Measurements from ENCODE around the gene OR51A2. TPM values are rescaled to one million over a fixed set of nuclear protein-coding genes. Genes with fewer than 3 reads are reported as not detected.
"Not testable (repeated sequence)": the region's sequence is repeated elsewhere in the genome, so short reads cannot be mapped to it uniquely, and the experiment has no call there.

The OR51A2 gene, protein sequence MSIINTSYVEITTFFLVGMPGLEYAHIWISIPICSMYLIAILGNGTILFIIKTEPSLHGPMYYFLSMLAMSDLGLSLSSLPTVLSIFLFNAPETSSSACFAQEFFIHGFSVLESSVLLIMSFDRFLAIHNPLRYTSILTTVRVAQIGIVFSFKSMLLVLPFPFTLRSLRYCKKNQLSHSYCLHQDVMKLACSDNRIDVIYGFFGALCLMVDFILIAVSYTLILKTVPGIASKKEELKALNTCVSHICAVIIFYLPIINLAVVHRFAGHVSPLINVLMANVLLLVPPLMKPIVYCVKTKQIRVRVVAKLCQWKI
- not detected for polyA plus RNA-seq (2013)

DNA sequence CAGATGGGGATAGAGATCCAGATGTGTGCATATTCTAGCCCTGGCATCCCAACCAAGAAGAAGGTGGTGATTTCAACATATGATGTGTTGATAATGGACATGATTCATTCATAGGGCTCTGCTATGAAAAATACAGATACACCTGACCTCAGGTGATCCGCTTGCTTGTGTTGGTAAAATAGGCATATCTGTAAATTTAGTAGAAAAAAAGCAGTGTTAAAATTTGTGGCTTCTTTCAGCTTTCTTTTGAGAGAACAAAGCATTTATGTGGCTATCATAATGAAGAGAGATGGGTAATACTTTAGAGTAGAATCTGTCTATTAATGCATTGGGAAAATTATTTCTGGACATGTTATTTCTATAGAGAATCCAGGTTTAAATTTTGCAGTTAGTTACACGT is at the start of gene OR51A2:
Gene OR51A2 (minus strand): TSS at position 101 of the 400 bp plus-strand sequence. CDS start 0 bp downstream, at position 101.
- H3K4me1 ChIP-seq (ENCODE audit: control extremely low read depth in 1 of 4, control insufficient read depth in 4 of 4, insufficient read depth in 4 of 4, low read length in 3 of 4); DNase-seq; H3K4me3 ChIP-seq (ENCODE audit: control insufficient read depth in 1 of 7, extremely low read depth in 1 of 7, insufficient read depth in 4 of 7, low read depth in 2 of 7, low read length in 6 of 7); H3K36me3 ChIP-seq (ENCODE audit: control insufficient read depth in 4 of 4, insufficient read depth in 4 of 4, low read length in 3 of 4); CTCF ChIA-PET; H3K27me3 ChIP-seq (replicated peaks in 2 of 5; ENCODE audit: control insufficient read depth in 4 of 5, insufficient read depth in 5 of 5, low read length in 4 of 5); H3K27ac ChIP-seq (ENCODE audit: insufficient read depth in 1 of 2, low read depth in 1 of 2, low read length in 2 of 2, poor library complexity in 1 of 2, severe bottlenecking in 2 of 2); POLR2A ChIA-PET; H3K9me3 ChIP-seq (ENCODE audit: control extremely low read depth in 1 of 5, control insufficient read depth in 4 of 5, insufficient read depth in 2 of 5, low read depth in 1 of 5, low read length in 4 of 5): not testable (repeated sequence)
- 70% methylated on average over 2 of the region's 2 CpGs for WGBS (ENCODE audit: insufficient coverage)

DNA sequence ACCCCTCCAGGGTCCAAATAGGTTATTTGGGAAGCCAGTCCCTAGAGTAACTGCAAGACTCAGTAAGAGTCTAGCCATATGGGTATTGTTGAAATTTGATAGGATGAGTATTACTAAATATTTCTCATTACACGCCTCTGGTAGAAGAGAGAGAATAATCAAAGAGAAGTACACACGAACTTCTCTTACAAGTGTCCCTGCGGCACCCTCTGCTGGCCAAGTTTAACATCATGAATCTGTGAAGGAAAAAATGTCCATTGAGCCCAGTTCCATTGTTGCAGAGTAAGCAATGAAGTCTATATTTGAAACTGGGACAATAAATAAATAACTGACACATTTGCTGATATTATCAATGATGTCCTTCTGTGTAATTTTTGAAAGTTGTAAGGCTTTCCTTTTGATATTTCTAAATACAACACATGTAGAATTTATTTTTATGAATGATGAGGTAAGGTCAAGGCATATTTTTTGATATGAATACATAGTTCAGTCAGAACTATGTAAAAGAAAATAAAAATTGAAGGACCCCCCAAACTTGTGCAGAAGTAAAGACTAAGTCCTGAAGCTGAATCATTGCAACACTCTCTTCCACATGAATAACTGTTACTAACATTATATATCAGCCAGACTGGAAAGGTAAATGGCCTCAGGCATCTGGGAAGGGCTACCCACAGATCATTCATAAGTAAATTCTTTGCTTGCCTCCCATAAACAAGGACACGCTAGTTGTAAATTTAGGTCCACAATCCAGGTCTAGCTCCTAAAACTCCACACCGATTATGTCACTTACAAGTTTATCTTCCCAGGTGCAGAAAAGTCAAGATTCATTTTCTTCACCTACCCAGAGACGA is 49.1 kb upstream of the OR51A2 start:
- CTCF ChIA-PET, result interaction anchor here (0.7 to 1.9 kb wide), 3 partner anchors 13 to 368 kb away, joined by 3 to 6 read pairs (median 5); partner anchors contain the start of gene OR51D1

DNA sequence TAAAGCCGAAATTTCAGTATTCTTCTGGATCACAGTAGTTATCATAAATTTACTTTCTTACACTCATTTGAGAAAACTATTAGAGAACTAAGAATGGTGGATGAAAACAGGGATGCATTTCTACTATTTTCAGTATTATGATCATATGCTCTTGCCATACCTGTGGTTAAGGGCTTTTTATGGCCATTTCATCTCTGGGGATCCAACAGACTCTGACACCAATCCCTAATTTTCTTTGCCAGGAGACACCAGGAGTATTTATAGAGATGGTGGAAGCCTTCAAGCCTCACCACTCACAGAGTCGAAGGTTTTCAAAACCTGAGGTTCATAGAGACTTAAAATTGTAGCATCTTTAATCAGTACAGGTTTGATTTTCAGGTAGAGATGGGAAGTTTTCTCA is 39.0 kb upstream of the OR51A2 start, which contains the start of gene OR51L1:
Gene OR51L1 (plus strand): TSS at position 301 of the 400 bp plus-strand sequence. CDS start 4,132 bp downstream, outside the sequence.
- CTCF ChIA-PET, result no interaction called here

More for the DNA sequence above, 49.1 kb upstream of the OR51A2 start:
- POLR2A ChIA-PET, result no interaction called here
- Histone ChIP-seq H3K27me3 (replicated peaks in 2 of 5; ENCODE audit: control insufficient read depth in 4 of 5, insufficient read depth in 5 of 5, low read length in 4 of 5) (peaks cover 0 to 12% (median 5%) of the 10 kb centered on the region in 5 experiments), H3K27ac (ENCODE audit: insufficient read depth in 1 of 2, low read depth in 1 of 2, low read length in 2 of 2, poor library complexity in 1 of 2, severe bottlenecking in 2 of 2) (no peak overlapping the region), H3K4me1 (ENCODE audit: control extremely low read depth in 1 of 4, control insufficient read depth in 4 of 4, insufficient read depth in 4 of 4, low read length in 3 of 4) (no peaks in the 10 kb centered on the region), H3K4me3 (ENCODE audit: control insufficient read depth in 1 of 7, extremely low read depth in 1 of 7, insufficient read depth in 4 of 7, low read depth in 2 of 7, low read length in 6 of 7) (no peak overlapping the region), H3K9me3 (ENCODE audit: control extremely low read depth in 1 of 5, control insufficient read depth in 4 of 5, insufficient read depth in 2 of 5, low read depth in 1 of 5, low read length in 4 of 5) (no peaks in the 10 kb centered on the region), H3K36me3 (ENCODE audit: control insufficient read depth in 4 of 4, insufficient read depth in 4 of 4, low read length in 3 of 4) (no peaks in the 10 kb centered on the region)
- WGBS (ENCODE audit: insufficient coverage), result 70% methylated on average over 4 of the region's 6 CpGs
- peak; percentile 51 to 71 (median 64) for DNase-seq

DNA sequence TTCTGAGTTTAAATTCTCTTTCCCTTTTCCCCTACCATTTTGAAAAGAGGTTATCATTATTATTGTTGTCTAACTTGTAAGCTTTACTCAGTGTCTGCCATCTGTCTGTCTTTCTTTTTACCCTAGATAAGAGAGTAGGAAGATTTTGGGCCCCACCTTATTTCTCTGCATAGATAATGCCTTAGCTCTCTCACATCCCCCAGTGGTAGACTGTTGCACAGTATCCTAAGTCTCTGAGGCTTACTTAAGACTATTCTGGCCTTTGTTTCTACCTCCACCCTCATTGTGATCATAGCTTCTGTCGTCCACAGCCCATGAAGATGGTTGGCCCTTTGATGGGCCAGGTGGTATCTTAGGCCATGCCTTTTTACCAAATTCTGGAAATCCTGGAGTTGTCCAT is 35.5 kb upstream of the OR51A2 start:
- CTCF ChIA-PET, result interaction anchor here (1.2 to 1.5 kb wide), 2 partner anchors 10 to 13 kb away, joined by 3 to 5 read pairs; no protein-coding TSS in a partner anchor
- no peak overlapping the region for H3K4me3 ChIP-seq (ENCODE audit: control insufficient read depth in 1 of 7, extremely low read depth in 1 of 7, insufficient read depth in 4 of 7, low read depth in 2 of 7, low read length in 6 of 7)
- no peak overlapping the region for H3K27ac ChIP-seq (ENCODE audit: insufficient read depth in 1 of 2, low read depth in 1 of 2, low read length in 2 of 2, poor library complexity in 1 of 2, severe bottlenecking in 2 of 2)
- peak in 2 of 3 donors; percentile 0 to 6 for DNase-seq
- no peaks in the 10 kb centered on the region for H3K27me3 ChIP-seq (replicated peaks in 2 of 5; ENCODE audit: control insufficient read depth in 4 of 5, insufficient read depth in 5 of 5, low read length in 4 of 5)
- no peaks in the 10 kb centered on the region for H3K36me3 ChIP-seq (ENCODE audit: control insufficient read depth in 4 of 4, insufficient read depth in 4 of 4, low read length in 3 of 4)
- POLR2A ChIA-PET, result no interaction called here
- no peaks in the 10 kb centered on the region for H3K9me3 ChIP-seq (ENCODE audit: control extremely low read depth in 1 of 5, control insufficient read depth in 4 of 5, insufficient read depth in 2 of 5, low read depth in 1 of 5, low read length in 4 of 5)
- 60% methylated on average over 1 of the region's 1 CpG for WGBS (ENCODE audit: insufficient coverage)
- no peaks in the 10 kb centered on the region for H3K4me1 ChIP-seq (ENCODE audit: control extremely low read depth in 1 of 4, control insufficient read depth in 4 of 4, insufficient read depth in 4 of 4, low read length in 3 of 4)

More for the DNA sequence above, 39.0 kb upstream of the OR51A2 start, which contains the start of gene OR51L1:
- Histone ChIP-seq H3K4me1 (ENCODE audit: control extremely low read depth in 1 of 4, control insufficient read depth in 4 of 4, insufficient read depth in 4 of 4, low read length in 3 of 4) (no peaks in the 10 kb centered on the region), H3K27me3 (replicated peaks in 2 of 5; ENCODE audit: control insufficient read depth in 4 of 5, insufficient read depth in 5 of 5, low read length in 4 of 5) (no peaks in the 10 kb centered on the region), H3K27ac (ENCODE audit: insufficient read depth in 1 of 2, low read depth in 1 of 2, low read length in 2 of 2, poor library complexity in 1 of 2, severe bottlenecking in 2 of 2) (no peak within 1 kb of the TSS), H3K9me3 (ENCODE audit: control extremely low read depth in 1 of 5, control insufficient read depth in 4 of 5, insufficient read depth in 2 of 5, low read depth in 1 of 5, low read length in 4 of 5) (no peaks in the 10 kb centered on the region), H3K36me3 (ENCODE audit: control insufficient read depth in 4 of 4, insufficient read depth in 4 of 4, low read length in 3 of 4) (no peaks in the 10 kb centered on the region), H3K4me3 (ENCODE audit: control insufficient read depth in 1 of 7, extremely low read depth in 1 of 7, insufficient read depth in 4 of 7, low read depth in 2 of 7, low read length in 6 of 7) (no peak within 1 kb of the TSS)
- WGBS (ENCODE audit: insufficient coverage), result 100% methylated on average over 1 of the region's 2 CpGs
- POLR2A ChIA-PET, result no interaction called here
- DNase-seq, result no peak

DNA sequence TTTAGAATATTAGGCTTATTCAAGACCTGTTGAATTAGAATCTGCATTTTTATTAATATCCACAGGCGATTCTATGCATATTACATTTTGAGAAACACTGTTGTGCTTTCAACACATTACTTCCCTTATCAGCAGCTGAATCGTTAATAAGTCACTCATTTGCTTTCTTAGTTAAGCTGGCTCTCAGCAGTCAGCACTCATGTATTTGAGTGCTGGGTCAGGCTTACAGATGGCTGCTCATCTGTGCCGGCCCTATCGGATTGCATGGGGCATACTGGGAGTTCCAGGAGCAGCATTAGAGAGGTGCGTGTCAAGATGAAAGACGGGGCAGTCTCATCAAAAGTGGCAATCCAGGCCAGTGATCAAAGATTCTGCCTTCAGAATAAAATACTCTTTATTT is 28.3 kb upstream of the OR51A2 start:
- no peak for DNase-seq
- Histone ChIP-seq H3K36me3 (ENCODE audit: control insufficient read depth in 4 of 4, insufficient read depth in 4 of 4, low read length in 3 of 4) (no peaks in the 10 kb centered on the region), H3K9me3 (ENCODE audit: control extremely low read depth in 1 of 5, control insufficient read depth in 4 of 5, insufficient read depth in 2 of 5, low read depth in 1 of 5, low read length in 4 of 5) (no peaks in the 10 kb centered on the region), H3K4me3 (ENCODE audit: control insufficient read depth in 1 of 7, extremely low read depth in 1 of 7, insufficient read depth in 4 of 7, low read depth in 2 of 7, low read length in 6 of 7) (no peak overlapping the region), H3K27me3 (replicated peaks in 2 of 5; ENCODE audit: control insufficient read depth in 4 of 5, insufficient read depth in 5 of 5, low read length in 4 of 5) (no peaks in the 10 kb centered on the region), H3K4me1 (ENCODE audit: control extremely low read depth in 1 of 4, control insufficient read depth in 4 of 4, insufficient read depth in 4 of 4, low read length in 3 of 4) (no peaks in the 10 kb centered on the region), H3K27ac (ENCODE audit: insufficient read depth in 1 of 2, low read depth in 1 of 2, low read length in 2 of 2, poor library complexity in 1 of 2, severe bottlenecking in 2 of 2) (no peak overlapping the region)
- 87% methylated on average over 6 of the region's 6 CpGs for WGBS (ENCODE audit: insufficient coverage)
- ChIA-PET POLR2A (no interaction called here), CTCF (interaction anchor here (1.8 kb wide), 1 partner anchor 13 kb away, joined by 4 read pairs; no protein-coding TSS in a partner anchor)

DNA sequence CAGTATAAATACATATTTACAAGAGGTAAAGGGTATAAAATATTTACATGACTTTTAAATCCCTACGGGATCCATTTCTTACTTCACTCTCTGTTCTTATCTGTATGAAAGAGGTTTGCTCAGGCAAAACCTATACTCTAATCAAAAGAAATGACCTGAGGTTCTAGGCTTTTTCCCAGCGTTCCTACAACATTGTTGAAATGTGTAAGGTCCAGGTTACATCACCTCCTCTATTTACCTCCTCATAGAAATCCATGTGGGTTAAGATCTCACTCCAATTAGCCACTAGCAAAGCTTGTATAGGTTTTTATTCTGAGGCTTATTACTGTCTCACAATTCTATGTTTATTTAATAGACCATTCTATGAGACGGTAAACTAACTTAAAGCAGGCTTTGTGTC is 27.2 kb upstream of the OR51A2 start:
- Histone ChIP-seq H3K27me3 (replicated peaks in 2 of 5; ENCODE audit: control insufficient read depth in 4 of 5, insufficient read depth in 5 of 5, low read length in 4 of 5) (no peaks in the 10 kb centered on the region), H3K4me1 (ENCODE audit: control extremely low read depth in 1 of 4, control insufficient read depth in 4 of 4, insufficient read depth in 4 of 4, low read length in 3 of 4) (no peaks in the 10 kb centered on the region), H3K4me3 (ENCODE audit: control insufficient read depth in 1 of 7, extremely low read depth in 1 of 7, insufficient read depth in 4 of 7, low read depth in 2 of 7, low read length in 6 of 7) (no peak overlapping the region), H3K36me3 (ENCODE audit: control insufficient read depth in 4 of 4, insufficient read depth in 4 of 4, low read length in 3 of 4) (no peaks in the 10 kb centered on the region), H3K9me3 (ENCODE audit: control extremely low read depth in 1 of 5, control insufficient read depth in 4 of 5, insufficient read depth in 2 of 5, low read depth in 1 of 5, low read length in 4 of 5) (peaks cover 0 to 1% (median 0%) of the 10 kb centered on the region in 5 experiments), H3K27ac (ENCODE audit: insufficient read depth in 1 of 2, low read depth in 1 of 2, low read length in 2 of 2, poor library complexity in 1 of 2, severe bottlenecking in 2 of 2) (no peak overlapping the region)
- WGBS (ENCODE audit: insufficient coverage), result no CpG with 5 or more reads among the region's 3 CpGs
- POLR2A ChIA-PET, result no interaction called here
- CTCF ChIA-PET, result no interaction called here
- DNase-seq, result no peak

DNA sequence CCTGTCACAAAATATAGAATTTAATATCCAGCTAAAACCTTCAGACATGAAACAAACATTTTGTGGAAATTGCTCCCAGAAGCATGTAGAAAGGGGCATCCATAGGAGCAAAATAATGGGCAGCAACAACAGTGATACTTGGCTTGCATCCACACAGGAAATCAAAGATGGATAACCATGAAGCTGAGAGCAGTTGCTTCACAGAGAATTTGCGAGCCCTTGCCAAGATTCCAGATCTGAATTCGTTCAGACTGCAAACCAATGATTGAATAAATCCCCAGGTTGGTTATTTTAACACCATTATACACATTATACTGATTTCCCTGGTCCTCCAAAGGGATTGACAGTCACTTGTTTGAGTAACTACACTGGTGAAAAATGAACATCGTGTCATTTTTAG is 23.5 kb upstream of the OR51A2 start:
- Histone ChIP-seq H3K9me3 (ENCODE audit: control extremely low read depth in 1 of 5, control insufficient read depth in 4 of 5, insufficient read depth in 2 of 5, low read depth in 1 of 5, low read length in 4 of 5) (peaks cover 0 to 1% (median 0%) of the 10 kb centered on the region in 5 experiments), H3K4me1 (ENCODE audit: control extremely low read depth in 1 of 4, control insufficient read depth in 4 of 4, insufficient read depth in 4 of 4, low read length in 3 of 4) (no peaks in the 10 kb centered on the region), H3K36me3 (ENCODE audit: control insufficient read depth in 4 of 4, insufficient read depth in 4 of 4, low read length in 3 of 4) (no peaks in the 10 kb centered on the region), H3K27ac (ENCODE audit: insufficient read depth in 1 of 2, low read depth in 1 of 2, low read length in 2 of 2, poor library complexity in 1 of 2, severe bottlenecking in 2 of 2) (no peak overlapping the region), H3K27me3 (replicated peaks in 2 of 5; ENCODE audit: control insufficient read depth in 4 of 5, insufficient read depth in 5 of 5, low read length in 4 of 5) (no peaks in the 10 kb centered on the region), H3K4me3 (ENCODE audit: control insufficient read depth in 1 of 7, extremely low read depth in 1 of 7, insufficient read depth in 4 of 7, low read depth in 2 of 7, low read length in 6 of 7) (no peak overlapping the region)
- no peak for DNase-seq
- POLR2A ChIA-PET, result no interaction called here
- CTCF ChIA-PET, result no interaction called here
- 100% methylated on average over 1 of the region's 3 CpGs for WGBS (ENCODE audit: insufficient coverage)

Data from common myeloid progenitor, CD34-positive (primary cell).